Right lobe of liver (tissue), 6 donors: ENCODE results near the gene IGFBP2. TPM values are rescaled to one million over a fixed set of nuclear protein-coding genes. Genes with fewer than 3 reads are reported as not detected.

ENCODE experiments used
- ATAC-seq, 4 donors: fragments of 200-7000 bp; cut with Tn5 transposase; one replicate each; pipeline ENCODE4 v1.9.1; 2020; ENCODE audit warnings: mild to moderate bottlenecking in 4 of 4, moderate library complexity in 4 of 4
- DNase-seq, 3 donors: peaks; one replicate each; pipeline ENCODE4 v3.0.0-alpha.2; 2020
- H3K27ac ChIP-seq, 3 donors: fragments of 200-600 bp; one replicate each; pipeline ENCODE4 v1.8.0; 2022
- H3K27me3 ChIP-seq, 2 donors: fragments of 200-600 bp; one replicate each; pipeline ENCODE4 v1.8.0; 2022
- H3K36me3 ChIP-seq, 4 donors: fragments of 200-600 bp; sonication (generic) in 1 of 4; one replicate each; pipeline versions ENCODE4 v1.5.1 to v1.8.0; 2017 to 2022; ENCODE audit warnings: control low read depth in 1 of 4
- H3K4me1 ChIP-seq, 4 donors: fragments of 200-600 bp; sonication (generic) in 1 of 4; one replicate each; pipeline versions ENCODE4 v1.5.1 to v1.8.0; 2017 to 2022; ENCODE audit warnings: control low read depth in 1 of 4
- H3K4me3 ChIP-seq, 3 donors: fragments of 200-600 bp; one replicate each; pipeline ENCODE4 v1.8.0; 2022
- H3K9me3 ChIP-seq, 4 donors: fragments of 200-600 bp; sonication (generic) in 1 of 4; one replicate each; pipeline versions ENCODE4 v1.5.1 to v1.8.0; 2017 to 2022; ENCODE audit warnings: control low read depth in 1 of 4
- POLR2A ChIP-seq: fragments of 450-650 bp; IDR thresholded peaks from one replicate; pipeline ENCODE4 v1.6.1; 2017; ENCODE audit warnings: antibody characterized with exemption, mild to moderate bottlenecking
- WGBS: methylation state at CpG from one replicate; pipeline ENCODE4 v1.1.6; 2018; ENCODE audit warnings: low coverage, low lambda C conversion rate; ENCODE audit not compliant: insufficient coverage; ENCODE audit errors: missing lambda C conversion rate; 5-methylcytosine and 5-hydroxymethylcytosine counted together
- intact Hi-C, 2 donors: fragments of 100-400 bp; cut with DNase I; formaldehyde crosslinking; loops; one replicate each; pipeline versions ENCODE4 v1.11.2 to v1.14.1; 2022
- total RNA-seq, 6 experiments: library from RNA; depleted of rRNA in 2 of 6; stranded (reverse); fragments of >200 nt in 2 of 6; fragmentation: NEBNext Ultra II Directional in 3 of 6; extraction: Animal tissue kit (Norgen Biotek cat#: 25700) in 3 of 6; gene quantifications; one replicate each; pipeline versions ENCODE4 v1.1.0 to v1.2.4, GENCODE V29; 2016 to 2023
- TF ChIP-seq, protein P1 (sequence below), 4 donors: fragments of 200-600 bp in 3 of 4; fragments of 450-650 bp in 1 of 4; IDR thresholded peaks; one replicate each; pipeline versions ENCODE4 v1.5.1 to v1.8.0; 2016 to 2022; ENCODE audit warnings: antibody characterized with exemption in 4 of 4, mild to moderate bottlenecking in 2 of 4
- donor health status: DM: no; HTN: yes; CAD: no.
- donor health status: DM: no; HTN: no; CAD: no.
- donor health status: DM: no; HTN: no; CAD: no.
- donor health status: DM: no; HTN: yes; CAD: no.
- donor health status: DM: no; HTN: yes; CAD: no.

IGFBP2 gene
- total RNA-seq, 6 experiments from 2014 or later = 276 to 1,091 (median 406) TPM

DNA sequence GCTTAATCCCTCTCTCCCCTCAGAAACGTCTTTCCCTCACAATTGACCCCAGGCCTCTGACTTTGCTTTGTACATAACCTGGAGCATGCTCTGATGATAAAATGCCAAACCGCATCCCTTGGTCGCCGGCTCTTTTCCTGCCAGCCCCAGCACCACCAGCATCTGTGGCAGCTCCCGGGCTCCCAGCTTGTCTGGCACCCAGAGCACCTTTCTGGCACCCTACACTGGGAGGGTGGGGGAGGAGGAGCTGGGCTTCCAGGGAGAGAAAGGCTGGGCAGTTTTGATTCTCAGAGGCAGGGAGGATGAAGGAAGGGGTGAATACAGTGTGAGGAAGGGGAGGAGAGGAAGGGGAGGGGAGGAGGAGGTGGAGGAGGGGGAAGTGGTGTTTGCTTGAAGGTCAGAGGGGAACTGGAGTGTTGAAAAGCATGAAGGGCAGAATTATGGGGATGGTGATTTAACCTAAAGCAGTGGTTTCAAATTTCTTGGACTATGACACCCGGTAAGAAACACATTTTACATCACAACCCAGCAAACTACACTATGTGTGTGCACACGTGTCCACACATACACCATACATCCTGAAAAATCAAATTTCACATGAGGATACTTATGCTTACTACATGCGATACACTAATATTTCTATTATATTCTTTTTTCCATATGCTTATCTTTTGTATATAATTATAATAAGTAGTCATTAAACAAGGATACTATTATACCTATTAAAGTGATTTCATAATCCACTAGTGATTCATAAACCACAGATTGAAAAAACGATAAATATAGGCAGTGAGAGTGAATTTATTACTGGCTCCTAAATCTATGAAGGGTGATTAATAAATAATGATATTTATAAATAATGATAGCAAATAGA is 30.0 kb upstream of the IGFBP2 start:
- DNase-seq (no peak), ATAC-seq (peak in 1 of 4 donors; percentile 33)
- TF ChIP-seq, protein P1, sequence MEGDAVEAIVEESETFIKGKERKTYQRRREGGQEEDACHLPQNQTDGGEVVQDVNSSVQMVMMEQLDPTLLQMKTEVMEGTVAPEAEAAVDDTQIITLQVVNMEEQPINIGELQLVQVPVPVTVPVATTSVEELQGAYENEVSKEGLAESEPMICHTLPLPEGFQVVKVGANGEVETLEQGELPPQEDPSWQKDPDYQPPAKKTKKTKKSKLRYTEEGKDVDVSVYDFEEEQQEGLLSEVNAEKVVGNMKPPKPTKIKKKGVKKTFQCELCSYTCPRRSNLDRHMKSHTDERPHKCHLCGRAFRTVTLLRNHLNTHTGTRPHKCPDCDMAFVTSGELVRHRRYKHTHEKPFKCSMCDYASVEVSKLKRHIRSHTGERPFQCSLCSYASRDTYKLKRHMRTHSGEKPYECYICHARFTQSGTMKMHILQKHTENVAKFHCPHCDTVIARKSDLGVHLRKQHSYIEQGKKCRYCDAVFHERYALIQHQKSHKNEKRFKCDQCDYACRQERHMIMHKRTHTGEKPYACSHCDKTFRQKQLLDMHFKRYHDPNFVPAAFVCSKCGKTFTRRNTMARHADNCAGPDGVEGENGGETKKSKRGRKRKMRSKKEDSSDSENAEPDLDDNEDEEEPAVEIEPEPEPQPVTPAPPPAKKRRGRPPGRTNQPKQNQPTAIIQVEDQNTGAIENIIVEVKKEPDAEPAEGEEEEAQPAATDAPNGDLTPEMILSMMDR (IDR thresholded peaks at IDR 0.05) = no peak
- TF ChIP-seq POLR2A = no peak
- H3K4me3 ChIP-seq = no peak overlapping the region
- no peaks in the 10 kb centered on the region for H3K27me3 ChIP-seq
- intact Hi-C loops = no loop called here
- H3K36me3 ChIP-seq = no peaks in the 10 kb centered on the region
- no peak overlapping the region for H3K27ac ChIP-seq
- H3K9me3 ChIP-seq = no peaks in the 10 kb centered on the region
- H3K4me1 ChIP-seq = no peaks in the 10 kb centered on the region
- WGBS = 56% methylated on average over 9 of the region's 9 CpGs

DNA sequence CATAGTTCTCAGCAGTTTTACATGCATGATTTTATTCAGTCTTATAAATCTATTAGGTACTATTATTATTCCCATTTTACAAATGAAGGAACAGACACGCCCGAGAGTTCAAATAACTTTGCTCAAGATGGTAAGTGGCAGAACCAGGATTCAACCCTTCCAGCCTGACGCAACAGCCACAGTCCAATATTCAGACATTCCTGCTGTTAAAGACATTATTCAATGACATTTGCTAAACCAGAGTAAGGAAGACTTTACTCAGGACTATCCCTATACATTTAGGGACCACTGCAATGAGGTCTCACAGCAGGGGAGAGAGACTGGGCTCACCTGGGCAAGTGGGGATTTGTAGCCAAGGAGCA is 29.4 kb upstream of the IGFBP2 start:
- Histone ChIP-seq H3K27ac (no peak overlapping the region), H3K4me3 (no peak overlapping the region), H3K27me3 (no peaks in the 10 kb centered on the region), H3K9me3 (no peaks in the 10 kb centered on the region), H3K36me3 (no peaks in the 10 kb centered on the region), H3K4me1 (no peaks in the 10 kb centered on the region)
- no peak for TF ChIP-seq POLR2A
- TF ChIP-seq, protein P1 (IDR thresholded peaks at IDR 0.05) = no peak
- 92% methylated on average over 3 of the region's 3 CpGs for WGBS
- no peak for ATAC-seq
- intact Hi-C loops = no loop called here
- no peak for DNase-seq

DNA sequence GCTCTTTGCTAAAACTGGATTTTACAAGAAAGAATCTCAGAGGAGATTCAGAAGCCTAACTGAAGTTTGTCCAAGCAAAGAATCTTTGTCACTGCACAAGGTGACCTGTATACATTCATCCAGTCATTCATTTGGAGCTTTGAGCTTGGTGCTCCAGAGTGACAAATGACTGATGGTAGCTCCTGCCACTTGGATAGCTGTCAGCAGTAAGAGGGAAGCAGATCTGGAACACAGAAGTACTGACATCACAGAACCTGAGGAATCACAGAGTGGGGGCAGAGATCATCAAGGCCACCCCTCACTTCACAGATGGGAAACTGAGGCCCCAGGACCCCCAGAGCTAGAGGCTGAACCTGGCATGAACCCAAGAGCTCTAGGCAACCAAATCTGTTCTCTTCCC is 28.8 kb upstream of the IGFBP2 start:
- DNase-seq = no peak
- no peak for ATAC-seq
- Histone ChIP-seq H3K27ac (no peak overlapping the region), H3K4me1 (no peaks in the 10 kb centered on the region), H3K4me3 (no peak overlapping the region), H3K27me3 (no peaks in the 10 kb centered on the region), H3K9me3 (no peaks in the 10 kb centered on the region), H3K36me3 (no peaks in the 10 kb centered on the region)
- no peak for TF ChIP-seq POLR2A
- TF ChIP-seq, protein P1 (IDR thresholded peaks at IDR 0.05) = no peak
- intact Hi-C loops = no loop called here

DNA sequence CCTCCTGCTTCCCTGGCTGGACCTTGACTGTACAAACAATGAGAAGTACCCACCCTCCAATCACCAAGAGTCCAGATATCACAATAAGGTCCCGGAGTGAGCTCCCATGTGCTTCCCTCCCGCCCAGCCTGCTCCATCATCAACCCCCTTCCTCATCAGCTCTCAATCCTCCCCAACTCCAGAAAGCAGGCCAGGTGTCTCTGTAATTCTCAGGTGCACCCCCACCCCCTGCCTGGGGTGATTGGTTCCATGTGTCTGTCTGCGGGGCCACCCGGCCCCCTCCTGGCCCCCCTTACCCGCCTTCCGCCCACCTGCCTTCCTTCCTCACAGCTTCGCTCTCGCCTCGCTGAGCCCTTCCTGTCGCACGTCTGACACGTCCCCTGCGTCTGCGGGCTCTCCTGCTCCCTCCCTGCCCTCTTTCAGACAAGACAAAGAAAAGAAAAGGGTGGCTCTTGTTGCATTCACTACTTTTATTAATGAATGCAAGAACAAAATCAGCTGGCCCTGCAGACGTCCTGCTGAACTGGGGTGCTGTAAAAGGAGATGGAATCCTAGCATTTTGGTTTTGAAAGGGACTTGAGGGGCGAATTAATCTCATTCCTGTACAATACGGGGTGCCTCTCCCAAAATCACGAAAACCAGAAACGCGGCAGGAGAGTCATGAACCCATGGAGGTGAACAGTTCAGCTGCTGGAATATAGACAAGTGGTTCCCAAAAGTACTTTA is 26.5 kb upstream of the IGFBP2 start:
- DNase-seq (peak in 1 of 3 donors; percentile 55), ATAC-seq (peak in 3 of 4 donors; percentile 29 to 67 (median 36))
- no peaks in the 10 kb centered on the region for H3K9me3 ChIP-seq
- TF ChIP-seq, protein P1 (IDR thresholded peaks at IDR 0.05) = no peak
- TF ChIP-seq POLR2A = no peak
- H3K4me1 ChIP-seq = no peaks in the 10 kb centered on the region
- intact Hi-C loops = no loop called here
- H3K27me3 ChIP-seq = no peaks in the 10 kb centered on the region
- no peaks in the 10 kb centered on the region for H3K36me3 ChIP-seq
- H3K4me3 ChIP-seq = no peak overlapping the region
- 47% methylated on average over 20 of the region's 20 CpGs for WGBS
- no peak overlapping the region for H3K27ac ChIP-seq
